Brain microvascular endothelial cell (primary cell): ENCODE measurements around the gene IKZF2.

Source experiments
- DNase-seq: peaks from one replicate; pipeline ENCODE4 v3.0.0-alpha.2; 2020
- H3K27ac ChIP-seq: fragments of 250-450 bp; sonication (Bioruptor Pico); 2 replicates; pipeline ENCODE4 v1.5.1; 2020; ENCODE audit warnings: mild to moderate bottlenecking, moderate library complexity
- H3K27me3 ChIP-seq: fragments of 250-450 bp; sonication (Bioruptor Pico); replicated peaks from 2 replicates; pipeline ENCODE4 v1.5.1; 2020; ENCODE audit warnings: mild to moderate bottlenecking
- H3K36me3 ChIP-seq: fragments of 250-450 bp; sonication (Bioruptor Pico); replicated peaks from 2 replicates; pipeline ENCODE4 v1.5.1; 2020; ENCODE audit warnings: mild to moderate bottlenecking
- H3K4me3 ChIP-seq: 2 replicates; pipeline ENCODE4 v1.5.1; 2011; ENCODE audit warnings: low read depth, mild to moderate bottlenecking, control low read depth, low read length, moderate library complexity
- in situ Hi-C: cut with HindIII; loops from 2 replicates; pipeline ENCODE4 v1.10.0; 2017; ENCODE audit warnings: low sequenced_read_pairs, low pct_ligation_motif_present
- TF ChIP-seq, protein P1 (sequence below): IDR thresholded peaks from 2 replicates; pipeline ENCODE4 v1.5.1; 2011; ENCODE audit warnings: low read depth, mild to moderate bottlenecking, moderate library complexity, low read length, control low read depth, inconsistent platforms; ENCODE audit errors: missing control alignments

The IKZF2 gene

GRCh38 chr2:213121690-213122089, 29.7 kb downstream of the IKZF2 start:
- no peaks in the 10 kb centered on the region for H3K27me3 ChIP-seq
- TF ChIP-seq, protein P1, sequence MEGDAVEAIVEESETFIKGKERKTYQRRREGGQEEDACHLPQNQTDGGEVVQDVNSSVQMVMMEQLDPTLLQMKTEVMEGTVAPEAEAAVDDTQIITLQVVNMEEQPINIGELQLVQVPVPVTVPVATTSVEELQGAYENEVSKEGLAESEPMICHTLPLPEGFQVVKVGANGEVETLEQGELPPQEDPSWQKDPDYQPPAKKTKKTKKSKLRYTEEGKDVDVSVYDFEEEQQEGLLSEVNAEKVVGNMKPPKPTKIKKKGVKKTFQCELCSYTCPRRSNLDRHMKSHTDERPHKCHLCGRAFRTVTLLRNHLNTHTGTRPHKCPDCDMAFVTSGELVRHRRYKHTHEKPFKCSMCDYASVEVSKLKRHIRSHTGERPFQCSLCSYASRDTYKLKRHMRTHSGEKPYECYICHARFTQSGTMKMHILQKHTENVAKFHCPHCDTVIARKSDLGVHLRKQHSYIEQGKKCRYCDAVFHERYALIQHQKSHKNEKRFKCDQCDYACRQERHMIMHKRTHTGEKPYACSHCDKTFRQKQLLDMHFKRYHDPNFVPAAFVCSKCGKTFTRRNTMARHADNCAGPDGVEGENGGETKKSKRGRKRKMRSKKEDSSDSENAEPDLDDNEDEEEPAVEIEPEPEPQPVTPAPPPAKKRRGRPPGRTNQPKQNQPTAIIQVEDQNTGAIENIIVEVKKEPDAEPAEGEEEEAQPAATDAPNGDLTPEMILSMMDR, result no peak
- no peak overlapping the region for H3K27ac ChIP-seq
- no peak for DNase-seq
- H3K4me3 ChIP-seq, result no peak overlapping the region
- H3K36me3 ChIP-seq, result no peaks in the 10 kb centered on the region
- in situ Hi-C loops, result no loop called here

DNA sequence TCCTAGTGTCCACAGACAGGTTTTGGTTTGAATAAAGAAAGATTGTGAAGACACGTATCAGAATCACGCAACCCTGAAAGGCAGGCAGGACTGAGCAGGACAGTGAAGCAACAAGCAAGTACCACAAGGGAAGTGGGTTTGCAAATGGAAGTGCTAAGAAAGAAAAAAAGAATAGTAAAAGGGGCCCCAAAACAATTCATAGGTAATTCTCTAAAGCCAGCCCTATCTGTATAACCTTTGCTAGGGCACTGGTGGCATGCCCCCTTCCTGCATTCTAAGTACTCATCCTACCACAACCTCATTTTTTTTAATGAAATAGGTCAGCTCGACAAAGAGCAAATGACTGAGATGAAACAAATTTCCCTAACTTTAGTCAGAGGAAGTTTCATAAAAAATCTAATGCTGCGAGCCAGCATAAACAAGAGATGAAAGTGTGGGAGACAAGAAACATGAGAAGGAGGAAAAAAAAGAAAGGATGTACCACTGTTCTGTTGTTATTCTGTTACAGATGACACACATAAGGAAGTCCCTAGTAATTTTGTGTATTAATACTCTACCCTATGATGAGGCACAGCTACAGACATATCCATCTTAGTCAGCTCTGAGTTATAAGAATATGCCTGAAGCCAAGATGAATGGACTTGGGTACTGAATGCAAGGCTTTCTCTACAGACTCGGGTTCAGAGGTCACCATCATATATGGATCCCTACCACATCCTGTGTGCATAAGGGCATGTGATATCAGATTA, 32.2 kb downstream of the IKZF2 start:
- Histone ChIP-seq H3K4me3 (no peak overlapping the region), H3K27ac (peak overlapping the region; percentile 75), H3K36me3 (no peaks in the 10 kb centered on the region), H3K27me3 (no peaks in the 10 kb centered on the region)
- TF ChIP-seq, protein P1, result no peak
- in situ Hi-C loops, result no loop called here
- DNase-seq, result peak; percentile 67

GRCh38 chr2:213108308-213108707, 43.1 kb downstream of the IKZF2 start:
- no peak overlapping the region for H3K27ac ChIP-seq
- in situ Hi-C loops, result no loop called here
- TF ChIP-seq, protein P1, result no peak
- no peaks in the 10 kb centered on the region for H3K36me3 ChIP-seq
- no peaks in the 10 kb centered on the region for H3K27me3 ChIP-seq
- no peak for DNase-seq
- no peak overlapping the region for H3K4me3 ChIP-seq

DNA sequence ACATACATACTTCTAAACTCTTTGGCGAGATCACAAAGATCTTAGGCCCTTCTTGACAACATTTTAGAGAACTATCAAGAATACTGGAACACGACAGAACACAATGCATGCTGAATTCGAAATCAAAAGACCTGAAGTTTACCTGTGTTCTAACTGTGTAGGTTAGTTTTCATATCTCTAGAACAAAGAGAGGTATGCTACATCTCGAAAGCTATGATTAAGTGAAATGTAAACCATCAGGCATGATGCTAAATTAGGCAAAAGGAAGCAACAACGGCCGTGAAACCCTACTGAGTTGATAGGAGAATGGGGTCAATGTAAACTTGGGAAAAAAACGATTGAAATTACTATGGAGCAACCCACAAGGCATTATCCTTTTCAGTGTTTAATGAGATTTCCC, 43.7 kb downstream of the IKZF2 start:
- DNase-seq, result no peak
- TF ChIP-seq, protein P1, result no peak
- in situ Hi-C loops, result no loop called here
- H3K4me3 ChIP-seq, result no peak overlapping the region
- H3K36me3 ChIP-seq, result no peaks in the 10 kb centered on the region
- no peak overlapping the region for H3K27ac ChIP-seq
- H3K27me3 ChIP-seq, result no peaks in the 10 kb centered on the region

DNA sequence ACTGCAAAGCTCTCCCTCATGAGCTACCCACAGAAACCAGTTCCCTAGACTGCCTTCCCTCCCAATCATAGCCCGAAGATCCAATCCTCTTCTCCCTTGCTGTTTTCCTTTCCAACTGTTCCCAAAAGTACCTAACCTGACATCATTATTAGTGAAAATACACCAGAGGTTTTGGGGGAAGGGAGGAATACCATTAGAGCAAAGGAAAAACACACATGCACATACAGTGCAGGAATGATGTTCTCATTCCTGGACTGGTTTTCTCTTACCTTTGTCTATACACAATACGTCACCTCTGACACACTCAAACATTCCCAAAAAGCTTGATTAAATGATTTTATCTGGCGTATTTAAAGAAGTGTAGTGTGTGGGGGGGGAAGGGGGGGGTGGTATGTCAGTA, 46.2 kb downstream of the IKZF2 start:
- Histone ChIP-seq H3K4me3 (no peak overlapping the region), H3K27ac (no peak overlapping the region), H3K27me3 (no peaks in the 10 kb centered on the region), H3K36me3 (no peaks in the 10 kb centered on the region)
- TF ChIP-seq, protein P1, result no peak
- no peak for DNase-seq
- in situ Hi-C loops, result no loop called here

DNA sequence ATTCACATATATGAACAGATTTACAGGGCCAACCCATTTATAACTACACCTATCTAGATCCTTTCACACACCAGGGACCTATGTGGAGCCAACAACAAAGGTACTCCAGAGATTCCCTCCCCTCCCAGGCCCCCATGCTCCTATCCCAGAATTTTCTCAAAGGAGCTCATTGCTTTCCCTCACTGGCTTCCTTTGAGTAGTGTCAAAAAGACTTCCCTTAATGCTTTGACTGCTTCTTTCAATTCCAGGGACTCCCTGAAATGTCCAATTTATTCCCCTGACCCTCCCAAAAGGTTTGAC, 46.6 kb downstream of the IKZF2 start:
- no peak overlapping the region for H3K27ac ChIP-seq

More for the DNA sequence above, 46.6 kb downstream of the IKZF2 start:
- no peak for DNase-seq
- in situ Hi-C loops, result no loop called here
- no peaks in the 10 kb centered on the region for H3K27me3 ChIP-seq
- no peak overlapping the region for H3K4me3 ChIP-seq
- no peaks in the 10 kb centered on the region for H3K36me3 ChIP-seq
- TF ChIP-seq, protein P1, result no peak
